ENCODE measurements around the gene PHB1.

Gene PHB1

GRCh38 chr17:49440581-49440980 lies 25.9 kb upstream of the PHB1 start:
- TF ChIP-seq CTCF (IDR thresholded peaks at IDR 0.05; ENCODE audit: low read length, missing control alignments), result no peak
- no peak for DNase-seq (ENCODE audit: low read depth)
- no peak overlapping the region for H3K4me3 ChIP-seq (replicated peaks; ENCODE audit: low read depth, low read length)

GRCh38 chr17:49439673-49440571 lies 25.2 kb upstream of the PHB1 start:
- no peak overlapping the region for H3K4me3 ChIP-seq (replicated peaks; ENCODE audit: low read depth, low read length)
- TF ChIP-seq CTCF (IDR thresholded peaks at IDR 0.05; ENCODE audit: low read length, missing control alignments), result no peak
- DNase-seq (ENCODE audit: low read depth), result no peak

- DNase-seq (ENCODE audit: low read depth), result no peak
- no peak for TF ChIP-seq CTCF (IDR thresholded peaks at IDR 0.05; ENCODE audit: low read length, missing control alignments)
- no peak overlapping the region for H3K4me3 ChIP-seq (replicated peaks; ENCODE audit: low read depth, low read length)
Measured at GRCh38 chr17:49439305-49439672, 24.6 kb upstream of the PHB1 start.

- H3K4me3 ChIP-seq (replicated peaks; ENCODE audit: low read depth, low read length), result no peak overlapping the region
- TF ChIP-seq CTCF (IDR thresholded peaks at IDR 0.05; ENCODE audit: low read length, missing control alignments), result no peak
- no peak for DNase-seq (ENCODE audit: low read depth)
Measured at GRCh38 chr17:49438436-49439278, 24.0 kb upstream of the PHB1 start.

GRCh38 chr17:49437696-49438435 lies 23.2 kb upstream of the PHB1 start:
- DNase-seq (ENCODE audit: low read depth), result no peak
- no peak for TF ChIP-seq CTCF (IDR thresholded peaks at IDR 0.05; ENCODE audit: low read length, missing control alignments)
- no peak overlapping the region for H3K4me3 ChIP-seq (replicated peaks; ENCODE audit: low read depth, low read length)

DNA sequence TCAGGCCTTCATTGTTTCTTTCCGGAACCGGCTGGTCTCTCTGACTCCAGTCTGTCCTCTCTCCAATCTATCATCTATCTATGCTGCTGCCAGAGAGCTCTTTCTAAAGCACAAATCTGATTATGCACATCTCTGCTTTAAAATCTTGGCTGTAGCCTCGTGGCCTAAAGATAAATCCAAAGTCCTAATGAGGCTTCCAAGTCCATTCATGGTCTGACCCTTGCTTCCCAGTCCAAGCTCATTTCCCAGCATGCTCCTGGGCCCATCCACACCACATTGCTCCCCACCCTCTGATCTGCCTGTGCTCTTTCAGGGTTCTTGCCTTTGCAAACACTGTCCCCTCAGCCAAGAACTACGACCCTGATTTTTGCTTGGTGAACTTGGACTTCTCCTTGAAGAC lies 21.5 kb upstream of the PHB1 start:
- DNase-seq (ENCODE audit: low read depth), result no peak
- no peak for TF ChIP-seq CTCF (IDR thresholded peaks at IDR 0.05; ENCODE audit: low read length, missing control alignments)
- no peak overlapping the region for H3K4me3 ChIP-seq (replicated peaks; ENCODE audit: low read depth, low read length)

All from fibroblast of pulmonary artery (primary cell).